Muscle layer of colon (tissue), 2 donors: ENCODE results near the gene CC2D1A.
A peak's percentile ranks its signal among the peaks of the same experiment; 100 is the strongest.
"Not testable (repeated sequence)": the region's sequence is repeated elsewhere in the genome, so short reads cannot be mapped to it uniquely, and the experiment has no call there.

Source experiments
- H3K27ac ChIP-seq: one replicate; pipeline ENCODE4 v1.7.0; 2013; ENCODE audit warnings: low read depth, mild to moderate bottlenecking, low read length, moderate library complexity
- H3K27me3 ChIP-seq, 2 donors: one replicate each; pipeline ENCODE4 v1.7.0; 2013; ENCODE audit warnings: low read length in 2 of 2, mild to moderate bottlenecking in 2 of 2; ENCODE audit not compliant: insufficient read depth in 2 of 2, control insufficient read depth in 1 of 2
- H3K36me3 ChIP-seq: one replicate; pipeline ENCODE4 v1.7.0; 2013; ENCODE audit warnings: mild to moderate bottlenecking, low read length; ENCODE audit not compliant: insufficient read depth
- H3K4me1 ChIP-seq: one replicate; pipeline ENCODE4 v1.7.0; 2013; ENCODE audit warnings: mild to moderate bottlenecking, low read length; ENCODE audit not compliant: insufficient read depth
- H3K4me3 ChIP-seq, 2 donors: one replicate each; pipeline ENCODE4 v1.7.0; 2013; ENCODE audit warnings: low read length in 2 of 2, low read depth in 1 of 2, mild to moderate bottlenecking in 1 of 2, moderate library complexity in 1 of 2
- H3K9ac ChIP-seq: one replicate; pipeline ENCODE4 v1.7.0; 2013; ENCODE audit warnings: low read length
- H3K9me3 ChIP-seq: one replicate; pipeline ENCODE4 v1.7.0; 2013; ENCODE audit warnings: mild to moderate bottlenecking, low read length
- donor health status: abdominal sarcoma.
- donor health status: Adenocarcinoma of cecum.

CC2D1A gene

GRCh38 chr19:13968999-13969398 lies 63.0 kb downstream of the CC2D1A start:
- H3K9me3 ChIP-seq: no peaks in the 10 kb centered on the region
- no peaks in the 10 kb centered on the region for H3K4me1 ChIP-seq
- peaks cover 9% of the 10 kb centered on the region for H3K36me3 ChIP-seq
- no peaks in the 10 kb centered on the region for H3K27me3 ChIP-seq
- no peak overlapping the region for H3K27ac ChIP-seq
- no peak overlapping the region for H3K9ac ChIP-seq
- H3K4me3 ChIP-seq: no peak overlapping the region

- Histone ChIP-seq H3K27ac (no peak overlapping the region), H3K9me3 (no peaks in the 10 kb centered on the region), H3K36me3 (peaks cover 9% of the 10 kb centered on the region), H3K9ac (no peak overlapping the region), H3K4me1 (no peaks in the 10 kb centered on the region), H3K4me3 (no peak overlapping the region), H3K27me3 (no peaks in the 10 kb centered on the region)
Measured at GRCh38 chr19:13969897-13970296, 63.9 kb downstream of the CC2D1A start.

- not testable (repeated sequence) for H3K27ac ChIP-seq, H3K27me3 ChIP-seq, H3K4me3 ChIP-seq, H3K9me3 ChIP-seq, H3K4me1 ChIP-seq, H3K9ac ChIP-seq, H3K36me3 ChIP-seq
Measured at GRCh38 chr19:13971868-13972267, 65.9 kb downstream of the CC2D1A start.

GRCh38 chr19:13972368-13973155 lies 66.6 kb downstream of the CC2D1A start:
- no peaks in the 10 kb centered on the region for H3K27me3 ChIP-seq
- H3K4me1 ChIP-seq: no peaks in the 10 kb centered on the region
- peaks cover 4% of the 10 kb centered on the region for H3K36me3 ChIP-seq
- no peak overlapping the region for H3K4me3 ChIP-seq
- H3K27ac ChIP-seq: no peak overlapping the region
- no peaks in the 10 kb centered on the region for H3K9me3 ChIP-seq
- no peak overlapping the region for H3K9ac ChIP-seq

GRCh38 chr19:13973479-13973878 lies 67.5 kb downstream of the CC2D1A start:
- H3K36me3 ChIP-seq, H3K9ac ChIP-seq, H3K27ac ChIP-seq: not testable (repeated sequence)

GRCh38 chr19:13974073-13974472 lies 68.1 kb downstream of the CC2D1A start:
- H3K9ac ChIP-seq: no peak overlapping the region
- no peaks in the 10 kb centered on the region for H3K27me3 ChIP-seq
- H3K4me1 ChIP-seq: peaks cover under 1% of the 10 kb centered on the region
- no peak overlapping the region for H3K4me3 ChIP-seq
- H3K36me3 ChIP-seq: peaks cover 4% of the 10 kb centered on the region
- H3K9me3 ChIP-seq: no peaks in the 10 kb centered on the region
- no peak overlapping the region for H3K27ac ChIP-seq

More at GRCh38 chr19:13973479-13973878, 67.5 kb downstream of the CC2D1A start:
- not testable (repeated sequence) for H3K4me3 ChIP-seq, H3K9me3 ChIP-seq, H3K4me1 ChIP-seq, H3K27me3 ChIP-seq

- Histone ChIP-seq H3K4me3 (no peak overlapping the region), H3K9ac (no peak overlapping the region), H3K4me1 (peaks cover 5% of the 10 kb centered on the region), H3K27me3 (no peaks in the 10 kb centered on the region), H3K36me3 (peaks cover 4% of the 10 kb centered on the region), H3K9me3 (no peaks in the 10 kb centered on the region), H3K27ac (no peak overlapping the region)
Measured at GRCh38 chr19:13975870-13976269, 69.9 kb downstream of the CC2D1A start.

- Histone ChIP-seq H3K4me3 (no peak overlapping the region), H3K36me3 (no peaks in the 10 kb centered on the region), H3K9me3 (no peaks in the 10 kb centered on the region), H3K9ac (no peak overlapping the region), H3K27ac (no peak overlapping the region), H3K4me1 (peaks cover 5% of the 10 kb centered on the region), H3K27me3 (no peaks in the 10 kb centered on the region)
Measured at GRCh38 chr19:13976446-13976845, 70.4 kb downstream of the CC2D1A start.

- Histone ChIP-seq H3K27me3 (no peaks in the 10 kb centered on the region), H3K9me3 (no peaks in the 10 kb centered on the region), H3K36me3 (no peaks in the 10 kb centered on the region), H3K9ac (no peak overlapping the region), H3K4me1 (peaks cover 5% of the 10 kb centered on the region), H3K4me3 (no peak overlapping the region), H3K27ac (no peak overlapping the region)
Measured at GRCh38 chr19:13977803-13978202, 71.8 kb downstream of the CC2D1A start.

- peak overlapping the region; percentile 33 to 41 for H3K4me3 ChIP-seq
- no peaks in the 10 kb centered on the region for H3K9me3 ChIP-seq
- H3K9ac ChIP-seq: no peak overlapping the region
- no peaks in the 10 kb centered on the region for H3K36me3 ChIP-seq
- no peaks in the 10 kb centered on the region for H3K27me3 ChIP-seq
- H3K4me1 ChIP-seq: peaks cover 5% of the 10 kb centered on the region
- H3K27ac ChIP-seq: peak overlapping the region; percentile 34
Measured at GRCh38 chr19:13978351-13979243, 72.6 kb downstream of the CC2D1A start.

GRCh38 chr19:13979244-13979615 lies 73.2 kb downstream of the CC2D1A start:
- Histone ChIP-seq H3K27ac (peak overlapping the region; percentile 34), H3K27me3 (no peaks in the 10 kb centered on the region), H3K9me3 (no peaks in the 10 kb centered on the region), H3K9ac (no peak overlapping the region), H3K4me3 (peak overlapping the region; percentile 33 to 41), H3K4me1 (peaks cover 5% of the 10 kb centered on the region), H3K36me3 (no peaks in the 10 kb centered on the region)
